GM18519 (cell line): ENCODE measurements around the gene KMT2C.
"Not testable (repeated sequence)": the region's sequence is repeated elsewhere in the genome, so short reads cannot be mapped to it uniquely, and the experiment has no call there.

ENCODE experiments used
- ATAC-seq: cut with Tn5 transposase; IDR thresholded peaks from one replicate; pipeline ENCODE4 v1.9.1; 2021; ENCODE audit warnings: mild to moderate bottlenecking, moderate library complexity; ENCODE audit not compliant: unreplicated experiment, low FRiP score

The KMT2C gene

DNA sequence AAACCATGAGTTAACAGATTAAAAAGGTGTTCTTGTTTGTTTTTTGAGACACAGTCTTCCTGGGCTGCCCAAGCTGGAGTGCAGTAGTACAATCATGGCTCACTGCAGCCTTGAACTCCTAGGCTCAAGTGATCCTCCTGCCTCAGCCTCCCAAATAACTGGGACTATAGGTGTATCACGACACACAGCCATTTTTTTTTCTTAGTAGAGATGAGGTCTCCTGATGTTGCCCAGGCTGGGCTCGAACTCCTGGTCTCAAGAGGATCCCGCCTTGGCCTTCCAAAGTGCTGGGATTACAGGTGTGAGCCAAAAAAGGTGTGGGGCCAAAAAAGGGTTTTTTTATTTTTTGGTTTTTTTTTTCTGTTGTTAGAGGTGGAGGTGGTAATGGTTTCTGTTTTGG, 29.3 kb downstream of the KMT2C start:
- ATAC-seq, result no peak

DNA sequence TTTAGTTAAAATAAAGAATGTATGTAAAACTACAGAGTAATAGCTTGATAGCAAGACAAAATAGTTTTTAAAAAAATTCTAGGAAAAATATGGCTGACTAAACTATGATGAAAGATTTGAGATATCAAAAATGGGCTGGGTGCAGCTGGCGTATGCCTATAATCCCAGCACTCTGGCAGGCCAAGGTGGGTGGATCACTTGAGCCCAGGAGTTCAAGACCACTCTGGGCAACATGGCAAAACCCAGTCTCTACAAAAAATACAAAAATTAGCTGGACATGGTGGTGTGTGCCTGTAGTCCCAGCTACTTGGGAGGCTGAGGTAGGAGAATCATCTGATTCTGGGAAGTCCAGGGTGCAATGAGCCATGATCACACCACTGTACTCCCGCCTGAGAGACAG, 29.8 kb downstream of the KMT2C start:
- not testable (repeated sequence) for ATAC-seq

- ATAC-seq, result no peak
Observed at GRCh38 chr7:152403726-152404125, 32.1 kb downstream of the KMT2C start.

GRCh38 chr7:152402384-152403250, 33.2 kb downstream of the KMT2C start:
- no peak for ATAC-seq

DNA sequence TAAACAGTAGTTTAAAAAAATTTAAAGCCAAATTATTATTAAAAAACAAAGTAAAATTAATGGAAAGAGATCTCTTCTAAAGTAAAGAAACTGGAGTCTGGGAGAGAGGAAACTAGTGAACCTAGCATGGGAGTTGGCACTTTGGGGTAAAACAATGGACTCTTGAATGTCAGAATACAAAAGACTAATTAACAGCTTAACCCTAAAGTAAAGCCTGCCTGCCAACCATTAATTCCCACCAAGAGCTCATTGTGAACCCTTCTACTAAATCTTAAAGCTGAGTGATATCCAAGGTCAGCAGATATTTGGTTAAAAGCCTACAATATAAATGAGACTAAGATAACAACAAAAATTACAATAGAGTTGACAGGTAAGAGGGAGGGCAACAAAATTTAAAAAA, 36.5 kb downstream of the KMT2C start:
- ATAC-seq, result no peak

DNA sequence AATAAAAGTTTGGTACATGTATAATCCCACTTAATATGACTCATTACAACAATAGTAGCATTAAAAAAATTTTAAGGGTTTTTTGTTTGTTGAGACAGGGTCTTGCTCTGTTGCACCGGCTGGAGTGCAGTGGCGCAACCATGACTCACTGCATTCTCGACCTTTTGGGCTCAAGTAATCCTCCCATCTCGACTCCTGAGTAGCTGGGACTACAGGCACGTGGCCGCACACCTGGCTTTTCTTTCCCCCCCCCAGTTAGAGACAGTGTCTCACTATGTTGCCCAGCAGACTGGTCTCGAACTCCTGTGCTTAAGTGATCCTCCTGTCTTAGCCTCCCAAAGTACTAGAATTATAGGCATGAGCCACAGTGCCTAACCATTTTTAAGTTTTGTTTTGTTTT, 40.7 kb downstream of the KMT2C start:
- no peak for ATAC-seq

DNA sequence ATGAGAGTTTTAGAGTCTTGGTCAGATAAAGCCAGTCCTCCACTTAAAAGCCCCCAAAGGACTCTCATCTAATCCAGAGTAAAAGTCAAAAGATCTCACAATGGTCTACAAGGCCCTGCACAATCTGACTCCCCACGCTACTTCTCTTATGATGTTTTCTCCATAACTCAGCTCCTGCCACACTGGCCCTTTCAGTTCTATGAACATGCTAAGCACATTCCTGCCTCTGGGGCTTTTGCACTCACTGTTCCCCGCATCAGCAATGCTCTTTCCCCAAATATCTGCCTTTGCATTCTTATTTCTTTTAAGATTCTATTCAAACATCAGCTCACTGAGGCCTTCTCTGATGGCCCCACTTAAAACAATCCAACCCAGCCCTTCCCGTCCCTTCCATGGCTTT, 41.6 kb downstream of the KMT2C start:
- ATAC-seq, result not testable (repeated sequence)

DNA sequence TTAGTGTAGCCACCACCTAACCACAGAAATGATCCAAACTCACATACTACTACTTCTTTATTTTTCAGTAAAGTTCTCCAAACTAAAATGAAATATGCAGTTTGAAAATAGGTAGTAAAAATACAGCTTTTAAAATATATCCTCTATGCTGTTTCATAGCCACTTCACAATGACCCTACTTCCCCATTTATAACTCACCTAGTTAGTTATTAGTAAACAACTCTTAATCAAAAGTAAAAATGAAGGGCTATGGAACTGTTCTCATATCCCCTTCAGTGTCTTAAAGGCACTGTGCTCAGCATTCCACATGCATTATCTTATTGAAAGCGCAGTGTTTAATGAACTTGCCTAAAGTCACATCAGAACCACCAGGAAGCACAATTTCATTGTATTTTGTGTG, 43.5 kb downstream of the KMT2C start:
- no peak for ATAC-seq

DNA sequence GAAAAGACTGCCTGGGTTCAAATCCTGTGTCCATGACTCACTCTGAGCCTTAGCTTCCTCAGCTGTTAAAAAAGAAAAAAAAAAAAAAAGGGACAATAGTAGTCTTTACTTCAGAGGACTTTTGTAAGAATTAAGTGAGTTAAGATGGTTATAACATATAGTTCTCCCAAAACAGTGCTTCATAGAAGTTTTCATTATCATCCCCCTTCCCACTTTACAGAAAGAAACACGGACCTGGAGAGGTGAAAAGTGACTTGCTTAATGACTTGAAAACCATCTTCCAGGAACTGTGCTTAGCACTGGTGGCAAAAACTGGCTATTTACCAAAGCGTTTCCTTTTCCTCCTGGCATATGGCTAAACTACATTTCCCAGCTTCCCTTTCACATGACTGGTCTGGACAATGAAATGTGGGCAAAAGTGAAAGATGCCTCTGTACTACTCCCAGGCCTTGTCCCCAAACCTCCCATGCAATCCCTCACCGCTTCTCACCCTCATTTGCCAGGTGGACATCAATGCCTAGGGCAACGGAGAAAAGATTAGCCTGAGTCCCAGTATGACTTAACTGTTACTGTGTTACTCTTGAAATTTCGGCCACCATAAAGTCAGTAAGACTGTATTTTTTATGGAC, 49.6 kb downstream of the KMT2C start:
- ATAC-seq, result not testable (repeated sequence)

DNA sequence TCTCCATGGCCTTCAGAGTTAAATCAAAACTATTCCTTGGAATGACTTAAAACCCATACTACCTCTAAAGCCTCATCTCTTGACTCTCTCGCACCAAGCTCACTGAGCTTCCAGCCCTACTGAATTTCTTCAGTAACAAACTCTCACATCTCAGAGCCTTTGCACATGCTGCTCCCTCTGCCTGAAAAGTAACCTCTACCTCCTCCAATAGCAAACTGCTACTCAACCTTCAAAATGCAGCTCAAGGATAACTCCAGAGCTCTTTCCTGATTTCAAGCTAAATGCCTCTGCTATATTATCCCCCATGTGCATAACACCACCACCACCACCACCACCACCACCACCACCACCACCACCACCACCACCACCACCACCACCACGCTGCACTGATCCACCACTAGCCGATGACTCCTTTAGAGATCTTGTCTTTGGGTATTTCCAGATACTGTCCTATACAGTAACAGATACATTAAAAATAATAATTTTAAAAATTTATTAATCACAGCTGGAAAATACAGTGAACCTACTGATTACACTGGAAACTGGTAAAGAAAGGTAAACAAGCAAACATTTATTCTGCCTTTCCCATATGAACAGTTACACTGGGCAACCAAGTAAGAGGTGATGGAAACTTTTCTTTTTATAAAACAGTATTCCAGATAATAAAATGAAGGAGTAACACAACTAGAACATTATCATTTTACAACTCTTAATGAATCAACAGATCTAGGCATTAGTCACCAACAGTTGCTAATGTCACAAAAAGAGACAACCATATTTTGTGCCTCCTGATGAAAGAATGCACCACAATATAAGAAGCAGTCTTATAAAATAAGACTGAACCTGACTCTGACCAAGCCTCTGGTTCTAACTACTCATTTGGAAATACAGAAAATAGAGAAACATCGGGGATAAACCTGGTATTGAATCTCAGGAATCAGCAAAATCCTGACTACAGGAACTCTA, 51.3 kb downstream of the KMT2C start:
- ATAC-seq, result not testable (repeated sequence)

- ATAC-seq, result no peak
Observed at GRCh38 chr7:152383341-152384234, 52.2 kb downstream of the KMT2C start.

- no peak for ATAC-seq
Observed at GRCh38 chr7:152382244-152382643, 53.6 kb downstream of the KMT2C start.

GRCh38 chr7:152380931-152381578, 54.7 kb downstream of the KMT2C start:
- ATAC-seq, result not testable (repeated sequence)

DNA sequence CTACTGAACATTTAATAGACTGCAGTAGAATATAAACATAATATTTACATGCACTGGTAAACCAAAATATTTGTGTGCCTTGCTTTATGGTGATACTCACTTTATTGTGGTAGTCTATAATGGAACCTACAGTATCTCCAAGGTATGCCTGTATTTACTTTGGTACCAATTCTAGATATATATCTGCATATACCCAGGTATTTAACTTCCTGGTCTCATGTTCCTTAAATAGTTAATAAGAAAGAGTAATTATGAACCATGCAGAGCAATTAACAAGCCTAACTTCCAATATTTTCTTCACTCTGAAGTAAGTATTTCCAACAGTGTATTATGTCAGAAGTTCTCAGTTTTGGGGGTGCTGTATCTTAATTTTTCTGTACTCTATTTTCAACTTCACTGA, 57.3 kb downstream of the KMT2C start:
- not testable (repeated sequence) for ATAC-seq

DNA sequence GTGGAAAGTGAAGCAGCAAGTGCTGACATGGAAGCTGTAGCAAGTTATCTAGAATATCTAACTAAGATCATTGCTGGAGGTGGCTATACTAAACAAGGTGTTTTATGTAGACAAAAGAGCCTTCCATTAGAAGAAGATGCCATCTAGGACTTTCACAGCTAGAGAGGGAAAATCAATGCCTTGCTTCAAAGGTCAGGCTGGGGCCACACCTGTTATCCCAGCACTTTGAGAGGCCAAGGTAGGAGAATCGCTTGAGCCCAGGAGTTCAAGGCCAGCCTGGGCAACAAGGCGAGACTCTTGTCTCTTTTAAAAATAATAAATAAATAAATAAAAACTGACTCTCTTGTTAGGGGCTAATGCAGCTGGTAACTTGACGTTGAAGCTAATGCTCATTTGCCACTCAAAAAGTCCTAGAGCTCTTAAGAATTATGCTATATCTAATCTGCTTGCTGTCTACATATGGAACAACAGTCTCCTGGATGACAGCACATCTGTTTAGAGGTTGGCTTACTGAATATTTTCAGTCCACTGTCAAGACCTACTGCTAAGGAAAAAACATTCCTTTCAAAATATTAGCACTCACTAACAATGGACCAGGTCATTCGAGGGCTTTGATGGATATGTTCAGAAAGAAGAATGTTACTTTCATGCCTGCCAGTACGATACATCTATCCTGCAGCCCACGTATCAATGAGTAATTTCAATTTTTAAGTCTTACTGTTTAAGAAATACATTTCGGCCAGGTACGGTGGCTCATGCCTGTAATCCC, 58.9 kb downstream of the KMT2C start:
- ATAC-seq, result not testable (repeated sequence)

- no peak for ATAC-seq
Observed at GRCh38 chr7:152370297-152370696, 65.5 kb downstream of the KMT2C start.

DNA sequence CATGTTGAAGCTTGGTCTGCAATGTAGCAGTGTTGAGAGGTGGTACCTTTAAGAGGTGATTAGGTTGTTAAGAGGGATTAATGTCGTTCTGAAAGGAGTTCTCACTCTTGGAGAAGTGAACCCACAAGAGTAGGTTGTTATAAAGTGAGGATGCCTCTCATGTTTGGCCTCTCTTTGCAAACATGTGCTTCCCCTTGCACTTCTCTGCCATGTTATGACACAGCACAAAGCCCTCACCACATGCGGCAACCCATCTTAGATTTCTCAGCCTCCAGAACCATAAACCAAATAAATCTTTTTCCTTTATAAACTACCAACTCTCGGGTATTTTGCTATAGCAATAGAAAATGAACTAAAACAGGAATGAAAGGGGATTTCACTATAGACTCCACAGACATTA, 66.3 kb downstream of the KMT2C start:
- no peak for ATAC-seq

DNA sequence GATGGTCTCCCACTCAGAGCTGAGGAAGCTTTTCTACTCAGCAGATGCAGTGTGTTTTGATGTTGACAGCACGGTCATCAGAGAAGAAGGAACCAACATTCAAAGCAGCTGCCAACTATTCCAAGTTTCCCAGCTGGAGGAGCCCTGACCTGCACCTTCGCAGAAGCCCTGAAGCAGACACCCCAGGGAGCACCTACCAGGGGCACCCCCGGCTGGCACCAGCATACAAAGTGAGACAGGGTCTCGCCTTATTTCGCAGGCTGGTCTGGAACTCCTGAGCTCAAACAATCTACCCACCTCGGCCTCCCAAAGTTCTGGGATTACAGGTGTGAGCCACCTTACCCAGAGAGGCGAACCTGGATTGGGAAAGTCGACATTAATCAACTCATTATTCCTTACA, 68.6 kb downstream of the KMT2C start:
- no peak for ATAC-seq

- ATAC-seq, result no peak
Observed at GRCh38 chr7:152366662-152367061, 69.1 kb downstream of the KMT2C start.
